Activated naive CD4-positive, alpha-beta T cell treated with anti-CD3 and anti-CD28 coated beads, Interleukin-2, amount 10 ng/mL, durations not matched to agents 7 days and 5 days (primary cell): ENCODE data around the gene TBPL1.
"Not testable (repeated sequence)": the region's sequence is repeated elsewhere in the genome, so short reads cannot be mapped to it uniquely, and the experiment has no call there.

Source experiments
- CTCF ChIA-PET: fragments of 350-600 bp; sonication (Branson Sonifier 250); formaldehyde crosslinking; loops from one replicate; lab custom pipeline; 2021; ENCODE audit warnings: antibody characterized with exemption; lab: Charles Lee
- DNase-seq: peaks from one replicate; pipeline ENCODE4 v3.0.0-alpha.2; 2020
- H3K27ac Mint-ChIP-seq: one replicate; pipeline ENCODE4 v1.8.0; 2021; ENCODE audit warnings: mild to moderate bottlenecking, moderate library complexity, mixed read lengths
- H3K27me3 Mint-ChIP-seq: one replicate; pipeline ENCODE4 v1.8.0; 2021; ENCODE audit warnings: mild to moderate bottlenecking, mixed read lengths
- H3K36me3 Mint-ChIP-seq: one replicate; pipeline ENCODE4 v1.8.0; 2021; ENCODE audit warnings: mixed read lengths
- H3K4me1 Mint-ChIP-seq: one replicate; pipeline ENCODE4 v1.8.0; 2021; ENCODE audit warnings: mixed read lengths
- H3K4me3 Mint-ChIP-seq: one replicate; pipeline ENCODE4 v1.8.0; 2021; ENCODE audit warnings: mild to moderate bottlenecking, moderate library complexity, mixed read lengths
- H3K9me3 Mint-ChIP-seq: one replicate; pipeline ENCODE4 v1.8.0; 2021; ENCODE audit warnings: mixed read lengths

TBPL1 gene

DNA sequence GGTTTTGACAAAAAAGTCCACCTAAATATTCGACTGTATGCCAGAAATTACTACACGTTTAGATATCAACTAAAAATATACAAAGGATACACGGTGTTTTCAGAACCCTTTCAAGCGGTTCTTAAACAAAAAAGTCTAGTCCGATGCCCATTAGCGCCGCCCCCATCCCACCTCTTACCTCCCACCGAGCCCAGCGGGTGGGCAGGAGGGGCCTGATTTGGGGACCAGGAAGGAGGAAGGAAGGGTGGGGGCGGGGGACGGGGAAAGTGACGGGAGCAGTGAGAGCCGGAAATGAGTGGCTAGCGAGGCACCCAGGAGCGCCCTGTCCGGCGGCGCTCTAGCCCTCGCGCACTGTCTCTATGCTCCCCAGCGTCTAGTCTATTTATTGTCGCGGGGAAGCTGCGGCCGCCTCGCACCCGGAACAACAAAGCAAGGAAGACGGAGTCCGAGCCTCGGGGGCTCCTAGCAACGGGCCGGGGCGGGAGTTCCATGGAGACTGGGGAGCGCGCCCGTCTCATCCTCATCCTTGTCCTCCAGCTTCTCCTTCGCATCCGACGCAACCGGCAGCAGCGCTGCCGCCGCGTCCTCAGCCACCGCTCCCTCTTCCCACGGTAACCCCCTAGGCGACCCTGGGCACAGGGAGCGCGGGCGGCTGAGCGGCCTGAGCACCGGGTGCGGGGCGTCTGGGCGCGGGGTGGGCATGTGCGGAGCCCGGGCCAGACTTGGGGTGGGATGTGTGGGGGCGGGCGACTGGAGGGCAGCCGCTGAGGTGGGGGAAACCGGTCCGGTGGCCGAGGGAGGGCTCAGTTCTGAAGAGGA, at the start of gene TBPL1:
Gene TBPL1 (plus strand): TSS at position 410 of the 819 bp plus-strand sequence. CDS start 26,902 bp downstream, outside the sequence.
- H3K36me3 Mint-ChIP-seq = peaks cover 3% of the 10 kb centered on the region
- peaks cover 6% of the 10 kb centered on the region for H3K27me3 Mint-ChIP-seq
- H3K9me3 Mint-ChIP-seq = no peaks in the 10 kb centered on the region
- peaks cover 42% of the 10 kb centered on the region for H3K4me1 Mint-ChIP-seq
- peak; percentile 93 for DNase-seq
- H3K27ac Mint-ChIP-seq = peak within 1 kb of the TSS; percentile 83
- H3K4me3 Mint-ChIP-seq = peak within 1 kb of the TSS; percentile 96
- CTCF ChIA-PET = no interaction called here

DNA sequence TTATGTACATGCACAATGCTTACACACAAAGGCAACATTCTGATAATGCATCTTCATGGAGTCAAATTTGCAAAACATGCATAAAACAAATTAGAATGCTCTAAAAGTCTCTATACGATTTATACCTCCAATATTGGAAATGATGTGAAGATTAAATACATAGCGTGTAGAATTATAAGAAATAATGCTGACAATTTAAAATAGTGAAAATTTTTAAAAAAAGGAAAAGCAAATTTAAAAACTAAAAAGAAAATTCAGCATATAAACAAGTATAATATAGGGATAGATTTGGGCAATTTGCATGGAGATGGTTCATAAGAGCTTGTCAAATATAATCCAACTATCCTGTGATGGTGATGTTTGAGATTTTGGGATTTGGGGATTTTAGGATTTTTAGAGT, 49.2 kb upstream of the TBPL1 start:
- Mint-ChIP-seq H3K27me3 (peaks cover 43% of the 10 kb centered on the region), H3K4me1 (no peaks in the 10 kb centered on the region), H3K36me3 (no peaks in the 10 kb centered on the region), H3K4me3 (no peak overlapping the region), H3K27ac (no peak overlapping the region), H3K9me3 (no peaks in the 10 kb centered on the region)
- CTCF ChIA-PET = interaction anchor here (1.3 kb wide), 1 partner anchor 20 kb away, joined by 3 read pairs; no protein-coding TSS in a partner anchor
- DNase-seq = no peak

DNA sequence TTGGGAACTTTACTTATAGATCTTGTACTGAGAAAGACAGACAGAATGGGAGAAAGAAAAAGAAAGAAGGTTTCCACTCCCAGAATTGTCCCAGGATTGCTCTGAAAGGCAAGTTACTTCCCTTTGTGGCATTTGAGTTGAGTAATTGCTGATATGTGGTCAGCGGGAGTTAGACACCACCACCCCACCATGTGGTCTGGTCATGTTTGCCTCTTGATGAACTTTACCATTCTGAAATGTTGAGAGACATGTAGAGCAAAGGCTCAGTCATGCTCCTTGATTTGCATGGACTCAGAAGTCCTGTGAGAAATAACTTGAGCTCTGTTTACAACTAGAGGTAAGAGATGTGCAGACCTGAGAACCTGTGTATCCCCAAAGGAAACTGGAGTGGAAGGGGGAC, 47.0 kb upstream of the TBPL1 start:
- Mint-ChIP-seq H3K9me3 (no peaks in the 10 kb centered on the region), H3K4me3 (no peak overlapping the region), H3K27me3 (peaks cover 43% of the 10 kb centered on the region), H3K27ac (no peak overlapping the region), H3K4me1 (no peaks in the 10 kb centered on the region), H3K36me3 (no peaks in the 10 kb centered on the region)
- CTCF ChIA-PET = interaction anchor here (1.1 to 2.4 kb wide), 2 partner anchors 10 to 191 kb away, joined by 3 to 18 read pairs; no protein-coding TSS in a partner anchor
- no peak for DNase-seq

DNA sequence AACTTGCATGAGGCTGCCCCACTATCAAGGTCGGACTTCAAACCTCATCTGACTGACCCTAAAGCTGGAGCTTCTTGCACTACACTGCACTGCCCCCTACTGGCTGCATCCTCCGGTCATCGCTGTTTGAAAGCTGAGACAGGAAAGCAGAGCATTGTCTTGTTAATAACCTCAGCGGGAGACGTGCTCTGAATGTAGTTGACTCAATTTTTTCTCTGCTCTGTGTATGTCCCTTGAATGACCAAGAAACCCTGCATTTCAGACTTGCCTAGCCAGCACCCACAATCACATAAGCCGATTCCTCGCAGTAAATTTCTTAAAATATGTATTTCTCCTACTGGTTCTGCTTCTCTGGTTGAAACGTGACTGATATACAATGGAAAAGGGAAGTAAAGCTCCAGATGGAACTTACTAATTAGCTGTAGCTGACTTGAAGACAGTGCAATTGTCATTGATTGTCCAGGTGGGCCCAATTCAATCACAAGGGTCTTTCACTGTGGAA, 36.3 kb upstream of the TBPL1 start:
- CTCF ChIA-PET = interaction anchor here (0.8 to 4.1 kb wide), 23 partner anchors 10 to 1045 kb away, joined by 3 to 27 read pairs (median 4); no protein-coding TSS in a partner anchor
- Mint-ChIP-seq H3K4me1 (no peaks in the 10 kb centered on the region), H3K4me3 (no peak overlapping the region), H3K27me3 (peaks cover 10% of the 10 kb centered on the region), H3K36me3 (no peaks in the 10 kb centered on the region), H3K9me3 (no peaks in the 10 kb centered on the region), H3K27ac (no peak overlapping the region)
- peak; percentile 85 for DNase-seq

DNA sequence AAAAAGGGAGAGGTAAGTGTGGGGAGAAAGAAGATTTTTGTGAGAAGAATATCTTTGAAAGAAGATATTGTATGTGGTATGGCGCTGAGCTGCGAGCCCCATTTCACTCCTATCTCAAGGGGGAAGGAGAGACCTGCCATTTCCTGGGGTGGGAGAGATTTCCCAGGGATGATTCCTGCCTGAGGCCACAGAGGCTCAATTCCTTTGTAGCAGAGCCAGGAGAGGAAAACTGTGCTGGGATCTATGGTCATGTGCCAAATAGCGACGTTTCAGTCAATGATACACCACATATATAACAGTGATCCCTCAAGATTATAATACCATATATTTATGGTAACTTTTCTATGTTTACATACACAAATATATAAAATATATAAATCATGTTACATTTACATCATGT, 35.2 kb upstream of the TBPL1 start:
- H3K9me3 Mint-ChIP-seq = no peaks in the 10 kb centered on the region
- H3K27me3 Mint-ChIP-seq = peaks cover 9% of the 10 kb centered on the region
- H3K27ac Mint-ChIP-seq = no peak overlapping the region
- CTCF ChIA-PET = interaction anchor here (1.2 to 4.1 kb wide), 10 partner anchors 11 to 180 kb away, joined by 4 to 27 read pairs (median 5); no protein-coding TSS in a partner anchor
- H3K36me3 Mint-ChIP-seq = no peaks in the 10 kb centered on the region
- H3K4me1 Mint-ChIP-seq = no peaks in the 10 kb centered on the region
- no peak overlapping the region for H3K4me3 Mint-ChIP-seq
- DNase-seq = no peak

DNA sequence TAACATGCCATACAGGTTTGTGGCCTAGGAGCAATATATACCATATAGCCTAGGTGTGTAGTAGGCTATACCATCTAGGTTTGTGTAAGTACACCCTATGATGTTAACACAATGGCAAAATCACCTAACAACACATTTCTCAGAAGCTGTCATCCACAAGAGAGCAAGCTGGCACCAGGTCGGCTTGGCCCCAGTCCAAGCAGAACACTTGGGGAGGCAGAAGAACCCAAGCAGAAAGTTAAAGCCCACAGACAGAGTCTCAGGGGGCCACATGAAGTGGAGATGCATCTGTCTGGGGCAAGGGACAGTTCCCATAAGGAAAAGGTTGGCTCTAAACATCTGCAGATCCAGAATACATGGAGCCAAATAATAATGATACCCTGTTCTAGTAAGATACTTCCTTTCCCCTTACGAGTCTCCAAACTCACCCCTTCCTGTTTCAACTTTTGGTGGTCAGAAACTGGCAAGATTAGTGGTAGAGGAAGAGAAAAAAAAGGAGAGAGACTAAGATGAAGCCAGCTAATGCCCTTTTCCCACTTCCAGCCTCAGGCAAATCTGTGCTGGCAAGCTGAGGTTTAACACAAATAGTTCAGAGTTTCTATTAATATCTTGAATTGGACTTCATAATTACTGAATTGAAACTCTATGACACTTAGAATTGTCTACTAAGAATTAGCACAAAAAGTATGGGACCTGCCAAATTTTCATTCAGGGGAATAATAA, 34.7 kb upstream of the TBPL1 start:
- Mint-ChIP-seq H3K27ac (no peak overlapping the region), H3K4me1 (no peaks in the 10 kb centered on the region), H3K9me3 (no peaks in the 10 kb centered on the region), H3K36me3 (no peaks in the 10 kb centered on the region), H3K4me3 (no peak overlapping the region), H3K27me3 (peaks cover 5% of the 10 kb centered on the region)
- no peak for DNase-seq
- CTCF ChIA-PET = interaction anchor here (1.8 kb wide), 1 partner anchor 100 kb away, joined by 5 read pairs; no protein-coding TSS in a partner anchor

DNA sequence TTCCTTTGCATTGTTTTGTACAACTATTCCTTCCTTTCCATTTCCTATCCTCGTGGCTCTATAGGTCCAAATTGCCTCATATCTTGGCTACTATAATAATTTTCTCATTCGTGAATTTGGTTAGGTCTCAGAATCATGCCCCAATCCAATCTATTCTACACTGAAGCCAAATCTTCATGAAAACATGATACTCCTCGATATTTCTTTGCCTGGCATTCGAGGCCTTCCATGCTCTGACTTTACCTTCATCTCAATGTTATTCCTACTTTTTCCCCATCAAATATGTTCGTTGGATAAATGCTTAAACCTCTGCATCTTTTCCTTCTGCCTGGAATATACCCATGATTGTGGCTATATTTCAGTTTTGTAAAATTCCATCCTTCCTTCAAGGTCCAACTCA, 33.7 kb upstream of the TBPL1 start:
- Mint-ChIP-seq H3K27me3 (peaks cover 12% of the 10 kb centered on the region), H3K27ac (no peak overlapping the region), H3K4me3 (no peak overlapping the region), H3K4me1 (no peaks in the 10 kb centered on the region), H3K36me3 (no peaks in the 10 kb centered on the region), H3K9me3 (no peaks in the 10 kb centered on the region)
- DNase-seq = no peak
- CTCF ChIA-PET = no interaction called here

DNA sequence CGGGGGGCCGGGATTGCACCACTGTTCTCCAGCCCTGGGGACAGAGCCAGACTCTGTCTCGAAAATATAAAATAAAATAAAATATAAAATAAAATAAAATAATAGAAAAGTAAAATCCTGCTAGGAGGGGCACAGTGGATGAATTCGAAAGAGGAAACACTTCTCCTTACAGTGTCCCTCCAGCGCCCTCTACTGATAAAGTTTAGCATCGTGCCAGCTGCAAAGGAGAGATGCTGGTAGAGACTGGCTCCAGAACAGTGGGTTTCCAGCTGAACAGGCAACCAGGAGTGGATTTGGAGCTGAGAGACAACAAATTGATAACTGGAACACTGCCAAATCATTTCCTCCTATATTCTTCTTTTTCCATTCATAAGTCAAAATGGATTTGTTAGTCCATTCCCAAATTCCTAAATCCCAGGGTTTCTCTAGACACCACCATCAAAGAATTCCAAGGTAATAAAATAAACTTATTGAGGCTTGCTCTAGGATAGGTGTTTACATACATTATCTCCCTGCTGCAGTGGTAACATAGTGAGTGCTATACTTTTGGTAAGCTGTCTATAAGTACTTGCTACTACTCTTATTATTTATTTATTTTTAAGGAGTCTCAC, 31.7 kb upstream of the TBPL1 start:
- H3K27me3 Mint-ChIP-seq = peaks cover 12% of the 10 kb centered on the region
- no peak overlapping the region for H3K4me3 Mint-ChIP-seq
- H3K27ac Mint-ChIP-seq = no peak overlapping the region
- H3K36me3 Mint-ChIP-seq = no peaks in the 10 kb centered on the region
- DNase-seq = peak; percentile 86
- H3K9me3 Mint-ChIP-seq = no peaks in the 10 kb centered on the region
- CTCF ChIA-PET = interaction anchor here (0.8 to 9.8 kb wide), 14 partner anchors 9 to 352 kb away, joined by 3 to 188 read pairs (median 5); no protein-coding TSS in a partner anchor
- H3K4me1 Mint-ChIP-seq = no peaks in the 10 kb centered on the region

DNA sequence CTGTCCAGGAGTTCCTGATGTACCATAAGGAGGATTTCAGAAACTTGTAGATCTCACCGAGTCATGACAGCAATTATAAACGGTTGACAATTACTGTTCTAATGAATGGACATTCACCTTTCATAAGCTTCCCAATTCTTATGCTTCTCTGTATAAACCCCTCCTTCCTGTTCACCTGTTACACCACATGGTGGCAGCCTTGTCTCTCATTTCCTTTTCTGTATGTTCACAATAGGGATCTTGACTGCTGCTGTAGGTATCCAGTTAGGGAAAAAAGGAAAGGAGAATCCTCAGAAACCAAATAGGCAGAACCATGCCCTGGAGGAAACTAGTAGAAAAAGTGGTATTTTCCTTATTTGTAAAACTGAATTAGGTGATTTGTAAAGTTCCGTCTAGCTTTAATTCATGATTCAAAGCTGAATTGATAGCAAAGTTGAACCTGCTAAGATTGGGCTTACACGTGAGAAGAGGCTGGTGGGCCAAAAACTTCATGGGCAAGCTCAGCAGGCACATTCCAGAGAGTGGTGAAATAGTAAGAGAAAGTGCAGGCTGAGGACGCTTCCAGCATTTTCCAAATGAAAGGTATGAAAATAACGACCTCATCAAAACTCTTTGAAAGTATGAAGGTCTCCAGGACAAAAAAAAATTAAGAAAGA, 29.0 kb upstream of the TBPL1 start:
- no peaks in the 10 kb centered on the region for H3K4me1 Mint-ChIP-seq
- H3K9me3 Mint-ChIP-seq = no peaks in the 10 kb centered on the region
- H3K27me3 Mint-ChIP-seq = peaks cover 13% of the 10 kb centered on the region
- DNase-seq = peak; percentile 70
- no peak overlapping the region for H3K27ac Mint-ChIP-seq
- CTCF ChIA-PET = interaction anchor here (0.6 to 9.8 kb wide), 42 partner anchors 8 to 1094 kb away, joined by 3 to 188 read pairs (median 5); partner anchors contain the start of gene SLC2A12
- no peak overlapping the region for H3K4me3 Mint-ChIP-seq
- no peaks in the 10 kb centered on the region for H3K36me3 Mint-ChIP-seq

DNA sequence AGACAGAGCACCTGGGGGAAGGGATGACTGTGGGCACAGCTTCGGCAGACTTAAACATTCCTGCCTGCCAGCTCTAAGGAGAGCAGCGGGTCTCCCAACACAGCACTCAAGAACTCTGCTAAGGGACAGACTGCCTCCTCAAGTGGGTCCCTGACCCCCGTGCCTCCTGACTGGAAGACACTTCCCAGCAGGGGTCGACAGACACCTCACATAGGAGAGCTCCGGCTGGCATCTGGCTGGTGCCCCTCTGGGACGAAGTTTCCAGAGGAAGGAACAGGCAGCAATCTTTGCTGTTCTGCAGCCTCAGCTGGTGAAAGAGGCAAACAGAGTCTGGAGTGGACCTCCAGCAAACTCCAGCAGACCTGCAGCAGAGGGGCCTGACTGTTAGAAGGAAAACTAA, 21.8 kb upstream of the TBPL1 start:
- H3K27me3 Mint-ChIP-seq, H3K4me1 Mint-ChIP-seq, DNase-seq, H3K27ac Mint-ChIP-seq, CTCF ChIA-PET, H3K36me3 Mint-ChIP-seq, H3K4me3 Mint-ChIP-seq: not testable (repeated sequence)
- peaks cover 14% of the 10 kb centered on the region for H3K9me3 Mint-ChIP-seq

DNA sequence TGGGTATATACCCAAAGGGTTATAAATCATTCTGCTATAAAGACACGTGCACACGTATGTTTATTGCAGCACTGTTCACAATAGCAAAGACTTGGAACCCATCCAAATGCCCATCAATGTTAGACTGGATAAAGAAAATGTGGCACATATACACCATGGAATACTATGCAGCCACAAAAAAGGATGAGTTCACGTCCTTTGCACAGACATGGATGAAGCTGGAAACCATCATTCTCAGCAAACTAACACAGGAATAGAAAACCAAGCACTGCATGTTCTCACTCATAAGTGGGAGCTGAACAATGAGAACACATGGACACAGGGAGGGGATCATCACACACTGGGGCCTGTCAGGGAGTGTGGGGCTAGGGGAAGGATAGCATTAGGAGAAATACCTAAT, 16.7 kb upstream of the TBPL1 start:
- H3K36me3 Mint-ChIP-seq, H3K27ac Mint-ChIP-seq, H3K4me3 Mint-ChIP-seq, H3K4me1 Mint-ChIP-seq, DNase-seq: not testable (repeated sequence)
- CTCF ChIA-PET = interaction anchor here (2.4 kb wide), 1 partner anchor 13 kb away, joined by 10 read pairs; no protein-coding TSS in a partner anchor
- H3K9me3 Mint-ChIP-seq = peaks cover 14% of the 10 kb centered on the region
- peaks cover 16% of the 10 kb centered on the region for H3K27me3 Mint-ChIP-seq

DNA sequence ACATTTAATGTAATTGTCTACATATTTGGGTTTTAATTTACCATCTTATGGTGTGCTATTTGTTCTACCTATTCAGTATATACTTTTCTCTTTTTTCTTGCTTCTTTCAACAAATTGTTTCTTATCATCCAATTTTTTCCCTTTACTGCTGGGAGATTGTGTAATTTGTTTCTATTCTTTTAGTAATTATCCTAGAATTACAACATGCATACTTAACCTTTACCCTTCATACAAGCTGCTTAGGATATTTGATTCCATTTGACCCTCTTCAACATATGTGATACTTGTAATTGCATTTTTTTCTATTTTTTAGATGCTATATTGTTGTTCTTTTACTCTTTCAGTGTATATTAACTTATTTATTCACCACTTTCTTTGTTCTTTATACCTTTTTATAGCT, 15.1 kb upstream of the TBPL1 start:
- Mint-ChIP-seq H3K4me3 (no peak overlapping the region), H3K4me1 (no peaks in the 10 kb centered on the region), H3K36me3 (no peaks in the 10 kb centered on the region), H3K27me3 (peaks cover 21% of the 10 kb centered on the region), H3K27ac (no peak overlapping the region), H3K9me3 (peaks cover 14% of the 10 kb centered on the region)
- DNase-seq = no peak
- CTCF ChIA-PET = interaction anchor here (0.8 to 2.4 kb wide), 3 partner anchors 14 to 159 kb away, joined by 3 to 10 read pairs (median 4); no protein-coding TSS in a partner anchor

DNA sequence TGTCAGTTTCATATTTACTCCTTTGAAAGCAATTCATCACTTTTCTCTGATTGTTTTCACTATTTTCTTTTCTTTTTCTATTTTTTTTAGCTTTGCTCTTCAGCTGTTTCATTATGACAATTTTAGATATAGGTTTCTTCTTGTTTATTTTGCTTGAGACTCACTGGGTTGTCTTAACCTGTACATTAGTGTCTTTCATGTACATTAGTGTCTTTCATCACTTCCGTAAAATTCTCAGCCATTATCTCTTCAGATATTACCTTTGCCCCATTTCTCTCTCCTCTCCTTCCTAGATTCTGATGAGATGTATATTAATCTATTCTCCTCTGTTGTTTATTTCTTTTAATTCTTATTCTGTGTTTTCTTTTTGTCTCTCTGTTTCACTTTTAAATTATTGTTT, 14.5 kb upstream of the TBPL1 start:
- Mint-ChIP-seq H3K4me3 (no peak overlapping the region), H3K27me3 (peaks cover 21% of the 10 kb centered on the region), H3K4me1 (no peaks in the 10 kb centered on the region), H3K9me3 (peaks cover 10% of the 10 kb centered on the region), H3K36me3 (no peaks in the 10 kb centered on the region), H3K27ac (no peak overlapping the region)
- CTCF ChIA-PET = interaction anchor here (2.4 kb wide), 1 partner anchor 15 kb away, joined by 10 read pairs; no protein-coding TSS in a partner anchor
- no peak for DNase-seq
